Measurements from ENCODE around the gene CASS4.
A peak's percentile ranks its signal among the peaks of the same experiment; 100 is the strongest.
"Not testable (repeated sequence)": the region's sequence is repeated elsewhere in the genome, so short reads cannot be mapped to it uniquely, and the experiment has no call there.

The CASS4 gene

GRCh38 chr20:56392132-56392880, 19.8 kb upstream of the CASS4 start, which contains the start of the genes AURKA and CSTF1:
AURKA (minus strand) TSS chr20:56392215; CDS start chr20:56388197, 4,018 bp downstream.
CSTF1 (plus strand) TSS chr20:56392645; CDS start chr20:56395553, 2,908 bp downstream.
- Histone ChIP-seq H3K9me3 (ENCODE audit: control insufficient read depth, low read length) (no peaks in the 10 kb centered on the region), H3K4me3 (ENCODE audit: insufficient read depth, low read depth, low read length, poor library complexity, severe bottlenecking) (peak within 1 kb of the TSS; percentile 83), H3K36me3 (ENCODE audit: control insufficient read depth, insufficient read depth, low read length) (peaks cover 16% of the 10 kb centered on the region), H3K27ac (ENCODE audit: insufficient read depth, low read length, poor library complexity, severe bottlenecking) (peak within 1 kb of the TSS; percentile 86), H3K4me1 (ENCODE audit: control insufficient read depth, insufficient read depth, low read length, poor library complexity, severe bottlenecking) (peaks cover 14% of the 10 kb centered on the region), H3K27me3 (replicated peaks; ENCODE audit: control insufficient read depth, insufficient read depth, low read length, poor library complexity, severe bottlenecking) (no peaks in the 10 kb centered on the region)
- DNase-seq, result peak; percentile 99 to 100 (median 100)

- Histone ChIP-seq H3K36me3 (ENCODE audit: control insufficient read depth, insufficient read depth, low read length) (peaks cover 23% of the 10 kb centered on the region), H3K27ac (ENCODE audit: insufficient read depth, low read length, poor library complexity, severe bottlenecking) (peak overlapping the region; percentile 86), H3K4me3 (ENCODE audit: insufficient read depth, low read depth, low read length, poor library complexity, severe bottlenecking) (peak overlapping the region; percentile 83), H3K9me3 (ENCODE audit: control insufficient read depth, low read length) (no peaks in the 10 kb centered on the region), H3K27me3 (replicated peaks; ENCODE audit: control insufficient read depth, insufficient read depth, low read length, poor library complexity, severe bottlenecking) (no peaks in the 10 kb centered on the region), H3K4me1 (ENCODE audit: control insufficient read depth, insufficient read depth, low read length, poor library complexity, severe bottlenecking) (peaks cover 14% of the 10 kb centered on the region)
- DNase-seq, result no peak
These were observed 19.1 kb upstream of the CASS4 start for GRCh38 chr20:56392881-56393482.

GRCh38 chr20:56393653-56394052, 18.4 kb upstream of the CASS4 start:
- H3K27me3 ChIP-seq (replicated peaks; ENCODE audit: control insufficient read depth, insufficient read depth, low read length, poor library complexity, severe bottlenecking), result no peaks in the 10 kb centered on the region
- peaks cover 30% of the 10 kb centered on the region for H3K36me3 ChIP-seq (ENCODE audit: control insufficient read depth, insufficient read depth, low read length)
- H3K9me3 ChIP-seq (ENCODE audit: control insufficient read depth, low read length), result no peaks in the 10 kb centered on the region
- H3K27ac ChIP-seq (ENCODE audit: insufficient read depth, low read length, poor library complexity, severe bottlenecking), result peak overlapping the region; percentile 86
- no peak for DNase-seq
- H3K4me3 ChIP-seq (ENCODE audit: insufficient read depth, low read depth, low read length, poor library complexity, severe bottlenecking), result peak overlapping the region; percentile 83
- peaks cover 14% of the 10 kb centered on the region for H3K4me1 ChIP-seq (ENCODE audit: control insufficient read depth, insufficient read depth, low read length, poor library complexity, severe bottlenecking)

- DNase-seq, result no peak
- H3K27ac ChIP-seq (ENCODE audit: insufficient read depth, low read length, poor library complexity, severe bottlenecking), result no peak overlapping the region
- no peaks in the 10 kb centered on the region for H3K27me3 ChIP-seq (replicated peaks; ENCODE audit: control insufficient read depth, insufficient read depth, low read length, poor library complexity, severe bottlenecking)
- H3K4me1 ChIP-seq (ENCODE audit: control insufficient read depth, insufficient read depth, low read length, poor library complexity, severe bottlenecking), result peaks cover 18% of the 10 kb centered on the region
- peaks cover 40% of the 10 kb centered on the region for H3K36me3 ChIP-seq (ENCODE audit: control insufficient read depth, insufficient read depth, low read length)
- H3K9me3 ChIP-seq (ENCODE audit: control insufficient read depth, low read length), result no peaks in the 10 kb centered on the region
- no peak overlapping the region for H3K4me3 ChIP-seq (ENCODE audit: insufficient read depth, low read depth, low read length, poor library complexity, severe bottlenecking)
These were observed 16.9 kb upstream of the CASS4 start for GRCh38 chr20:56395166-56395565.

- no peaks in the 10 kb centered on the region for H3K9me3 ChIP-seq (ENCODE audit: control insufficient read depth, low read length)
These were observed 11.9 kb upstream of the CASS4 start for GRCh38 chr20:56400001-56400640.

GRCh38 chr20:56403465-56403864, 8.6 kb upstream of the CASS4 start:
- no peak for DNase-seq
- Histone ChIP-seq H3K27me3 (replicated peaks; ENCODE audit: control insufficient read depth, insufficient read depth, low read length, poor library complexity, severe bottlenecking) (no peaks in the 10 kb centered on the region), H3K36me3 (ENCODE audit: control insufficient read depth, insufficient read depth, low read length) (peaks cover 64% of the 10 kb centered on the region), H3K27ac (ENCODE audit: insufficient read depth, low read length, poor library complexity, severe bottlenecking) (no peak overlapping the region), H3K9me3 (ENCODE audit: control insufficient read depth, low read length) (no peaks in the 10 kb centered on the region), H3K4me1 (ENCODE audit: control insufficient read depth, insufficient read depth, low read length, poor library complexity, severe bottlenecking) (peaks cover 5% of the 10 kb centered on the region), H3K4me3 (ENCODE audit: insufficient read depth, low read depth, low read length, poor library complexity, severe bottlenecking) (no peak overlapping the region)

More at GRCh38 chr20:56400001-56400640, 11.9 kb upstream of the CASS4 start:
- peaks cover 71% of the 10 kb centered on the region for H3K36me3 ChIP-seq (ENCODE audit: control insufficient read depth, insufficient read depth, low read length)
- H3K27ac ChIP-seq (ENCODE audit: insufficient read depth, low read length, poor library complexity, severe bottlenecking), result no peak overlapping the region
- H3K4me3 ChIP-seq (ENCODE audit: insufficient read depth, low read depth, low read length, poor library complexity, severe bottlenecking), result no peak overlapping the region
- DNase-seq, result peak in 1 of 3 donors; percentile 47
- peaks cover 5% of the 10 kb centered on the region for H3K4me1 ChIP-seq (ENCODE audit: control insufficient read depth, insufficient read depth, low read length, poor library complexity, severe bottlenecking)
- no peaks in the 10 kb centered on the region for H3K27me3 ChIP-seq (replicated peaks; ENCODE audit: control insufficient read depth, insufficient read depth, low read length, poor library complexity, severe bottlenecking)

- H3K27me3 ChIP-seq (replicated peaks; ENCODE audit: control insufficient read depth, insufficient read depth, low read length, poor library complexity, severe bottlenecking); H3K27ac ChIP-seq (ENCODE audit: insufficient read depth, low read length, poor library complexity, severe bottlenecking): not testable (repeated sequence)
- H3K36me3 ChIP-seq (ENCODE audit: control insufficient read depth, insufficient read depth, low read length), result peaks cover 51% of the 10 kb centered on the region
These were observed 6.7 kb upstream of the CASS4 start for GRCh38 chr20:56405356-56405755.

GRCh38 chr20:56406910-56407309, 5.2 kb upstream of the CASS4 start:
- no peak overlapping the region for H3K4me3 ChIP-seq (ENCODE audit: insufficient read depth, low read depth, low read length, poor library complexity, severe bottlenecking)
- no peak for DNase-seq
- peaks cover 5% of the 10 kb centered on the region for H3K4me1 ChIP-seq (ENCODE audit: control insufficient read depth, insufficient read depth, low read length, poor library complexity, severe bottlenecking)
- H3K27ac ChIP-seq (ENCODE audit: insufficient read depth, low read length, poor library complexity, severe bottlenecking), result no peak overlapping the region
- H3K9me3 ChIP-seq (ENCODE audit: control insufficient read depth, low read length), result no peaks in the 10 kb centered on the region
- H3K27me3 ChIP-seq (replicated peaks; ENCODE audit: control insufficient read depth, insufficient read depth, low read length, poor library complexity, severe bottlenecking), result no peaks in the 10 kb centered on the region
- peaks cover 38% of the 10 kb centered on the region for H3K36me3 ChIP-seq (ENCODE audit: control insufficient read depth, insufficient read depth, low read length)

More at GRCh38 chr20:56405356-56405755, 6.7 kb upstream of the CASS4 start:
- not testable (repeated sequence) for H3K4me1 ChIP-seq (ENCODE audit: control insufficient read depth, insufficient read depth, low read length, poor library complexity, severe bottlenecking); H3K4me3 ChIP-seq (ENCODE audit: insufficient read depth, low read depth, low read length, poor library complexity, severe bottlenecking); H3K9me3 ChIP-seq (ENCODE audit: control insufficient read depth, low read length); DNase-seq

- DNase-seq, result no peak
- H3K36me3 ChIP-seq (ENCODE audit: control insufficient read depth, insufficient read depth, low read length), result peaks cover 22% of the 10 kb centered on the region
- H3K4me3 ChIP-seq (ENCODE audit: insufficient read depth, low read depth, low read length, poor library complexity, severe bottlenecking), result no peak overlapping the region
- peak overlapping the region; percentile 7 for H3K27ac ChIP-seq (ENCODE audit: insufficient read depth, low read length, poor library complexity, severe bottlenecking)
- H3K4me1 ChIP-seq (ENCODE audit: control insufficient read depth, insufficient read depth, low read length, poor library complexity, severe bottlenecking), result peaks cover 17% of the 10 kb centered on the region
- no peaks in the 10 kb centered on the region for H3K27me3 ChIP-seq (replicated peaks; ENCODE audit: control insufficient read depth, insufficient read depth, low read length, poor library complexity, severe bottlenecking)
- no peaks in the 10 kb centered on the region for H3K9me3 ChIP-seq (ENCODE audit: control insufficient read depth, low read length)
These were observed 2.5 kb upstream of the CASS4 start for GRCh38 chr20:56409521-56409920.

GRCh38 chr20:56409956-56410355, 2.1 kb upstream of the CASS4 start:
- DNase-seq, result no peak
- Histone ChIP-seq H3K4me1 (ENCODE audit: control insufficient read depth, insufficient read depth, low read length, poor library complexity, severe bottlenecking) (peaks cover 20% of the 10 kb centered on the region), H3K27ac (ENCODE audit: insufficient read depth, low read length, poor library complexity, severe bottlenecking) (peak overlapping the region; percentile 7), H3K9me3 (ENCODE audit: control insufficient read depth, low read length) (no peaks in the 10 kb centered on the region), H3K36me3 (ENCODE audit: control insufficient read depth, insufficient read depth, low read length) (peaks cover 22% of the 10 kb centered on the region), H3K27me3 (replicated peaks; ENCODE audit: control insufficient read depth, insufficient read depth, low read length, poor library complexity, severe bottlenecking) (no peaks in the 10 kb centered on the region), H3K4me3 (ENCODE audit: insufficient read depth, low read depth, low read length, poor library complexity, severe bottlenecking) (no peak overlapping the region)
